ENCODE data around the gene PTPRN2. TPM values are rescaled to one million over a fixed set of nuclear protein-coding genes. Genes with fewer than 3 reads are reported as not detected.

The PTPRN2 gene
- total RNA-seq, 4 donors from 2014 or later: 2.0 to 9.5 (median 2.6) TPM

DNA sequence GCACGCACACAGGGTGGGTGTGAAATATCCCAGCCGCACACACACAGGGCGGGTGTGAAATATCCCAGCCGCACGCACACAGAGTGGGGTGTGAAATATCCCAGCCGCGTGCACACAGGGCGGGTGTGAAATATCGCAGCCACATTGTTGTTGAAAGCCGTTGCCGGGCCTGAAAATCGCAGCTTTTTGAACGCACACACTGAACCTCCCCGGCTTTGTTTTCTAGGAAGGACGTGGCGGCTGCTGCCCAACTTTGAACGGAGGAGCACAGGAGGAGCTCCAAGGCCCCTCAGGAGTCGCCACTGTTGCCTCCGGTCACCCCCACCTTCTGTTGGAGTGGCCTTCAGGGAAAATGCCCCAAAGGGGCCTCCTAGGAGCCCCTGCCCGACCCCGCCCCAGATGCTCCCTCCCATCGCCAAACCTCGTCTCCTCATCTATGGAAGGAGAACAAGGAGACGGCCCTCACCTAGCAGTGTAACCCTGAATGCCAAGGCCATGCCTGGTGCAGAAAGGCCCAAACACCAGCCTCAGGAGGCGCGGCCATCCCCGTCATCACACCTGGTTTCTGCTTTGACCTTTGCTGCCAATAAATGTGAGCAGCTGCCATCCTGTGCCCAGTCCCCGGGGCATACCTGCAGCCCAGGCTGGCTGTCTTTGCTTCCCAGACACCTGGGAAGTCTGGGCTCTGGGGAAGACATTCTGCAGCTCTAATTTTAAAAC is 318.6 kb downstream of the PTPRN2 start:
- TF ChIP-seq, protein P1, sequence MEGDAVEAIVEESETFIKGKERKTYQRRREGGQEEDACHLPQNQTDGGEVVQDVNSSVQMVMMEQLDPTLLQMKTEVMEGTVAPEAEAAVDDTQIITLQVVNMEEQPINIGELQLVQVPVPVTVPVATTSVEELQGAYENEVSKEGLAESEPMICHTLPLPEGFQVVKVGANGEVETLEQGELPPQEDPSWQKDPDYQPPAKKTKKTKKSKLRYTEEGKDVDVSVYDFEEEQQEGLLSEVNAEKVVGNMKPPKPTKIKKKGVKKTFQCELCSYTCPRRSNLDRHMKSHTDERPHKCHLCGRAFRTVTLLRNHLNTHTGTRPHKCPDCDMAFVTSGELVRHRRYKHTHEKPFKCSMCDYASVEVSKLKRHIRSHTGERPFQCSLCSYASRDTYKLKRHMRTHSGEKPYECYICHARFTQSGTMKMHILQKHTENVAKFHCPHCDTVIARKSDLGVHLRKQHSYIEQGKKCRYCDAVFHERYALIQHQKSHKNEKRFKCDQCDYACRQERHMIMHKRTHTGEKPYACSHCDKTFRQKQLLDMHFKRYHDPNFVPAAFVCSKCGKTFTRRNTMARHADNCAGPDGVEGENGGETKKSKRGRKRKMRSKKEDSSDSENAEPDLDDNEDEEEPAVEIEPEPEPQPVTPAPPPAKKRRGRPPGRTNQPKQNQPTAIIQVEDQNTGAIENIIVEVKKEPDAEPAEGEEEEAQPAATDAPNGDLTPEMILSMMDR (IDR thresholded peaks at IDR 0.05): no peak
- DNase-seq (ENCODE audit: low spot score) (no peak), ATAC-seq (ENCODE audit: low FRiP score) (no peak)

DNA sequence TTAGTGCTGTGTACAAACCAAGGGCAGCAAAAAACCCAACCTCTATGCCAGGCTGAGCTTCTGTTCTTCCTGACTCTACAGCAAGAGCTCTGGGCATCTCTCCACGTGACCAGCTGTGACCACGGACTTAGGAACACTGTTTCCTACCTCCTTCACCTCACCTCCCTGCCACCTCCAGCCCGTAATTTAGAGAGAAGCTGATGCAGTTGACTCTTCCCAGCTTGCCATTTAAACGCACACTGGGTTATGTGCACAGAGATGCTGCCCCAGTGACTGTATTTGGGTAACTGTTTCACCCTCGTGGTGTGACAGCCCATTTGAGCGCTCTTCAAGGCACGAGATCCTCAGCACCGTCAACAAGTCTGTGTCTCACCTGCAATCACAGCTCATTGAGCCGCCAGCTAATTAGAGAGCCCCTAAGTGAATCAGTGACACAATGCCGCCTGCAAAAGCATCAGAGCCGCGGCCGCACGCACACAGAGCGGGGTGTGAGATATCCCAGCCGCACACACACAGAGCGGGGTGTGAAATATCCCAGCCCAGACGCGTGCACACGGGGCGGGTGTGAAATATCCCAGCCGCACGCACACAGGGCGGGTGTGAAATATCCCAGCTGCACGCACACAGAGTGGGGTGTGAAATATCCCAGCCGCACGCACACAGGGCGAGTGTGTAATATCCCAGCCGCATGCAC is 319.7 kb downstream of the PTPRN2 start:
- DNase-seq (ENCODE audit: low spot score) (no peak), ATAC-seq (ENCODE audit: low FRiP score) (no peak)
- TF ChIP-seq, protein P1 (IDR thresholded peaks at IDR 0.05): no peak

DNA sequence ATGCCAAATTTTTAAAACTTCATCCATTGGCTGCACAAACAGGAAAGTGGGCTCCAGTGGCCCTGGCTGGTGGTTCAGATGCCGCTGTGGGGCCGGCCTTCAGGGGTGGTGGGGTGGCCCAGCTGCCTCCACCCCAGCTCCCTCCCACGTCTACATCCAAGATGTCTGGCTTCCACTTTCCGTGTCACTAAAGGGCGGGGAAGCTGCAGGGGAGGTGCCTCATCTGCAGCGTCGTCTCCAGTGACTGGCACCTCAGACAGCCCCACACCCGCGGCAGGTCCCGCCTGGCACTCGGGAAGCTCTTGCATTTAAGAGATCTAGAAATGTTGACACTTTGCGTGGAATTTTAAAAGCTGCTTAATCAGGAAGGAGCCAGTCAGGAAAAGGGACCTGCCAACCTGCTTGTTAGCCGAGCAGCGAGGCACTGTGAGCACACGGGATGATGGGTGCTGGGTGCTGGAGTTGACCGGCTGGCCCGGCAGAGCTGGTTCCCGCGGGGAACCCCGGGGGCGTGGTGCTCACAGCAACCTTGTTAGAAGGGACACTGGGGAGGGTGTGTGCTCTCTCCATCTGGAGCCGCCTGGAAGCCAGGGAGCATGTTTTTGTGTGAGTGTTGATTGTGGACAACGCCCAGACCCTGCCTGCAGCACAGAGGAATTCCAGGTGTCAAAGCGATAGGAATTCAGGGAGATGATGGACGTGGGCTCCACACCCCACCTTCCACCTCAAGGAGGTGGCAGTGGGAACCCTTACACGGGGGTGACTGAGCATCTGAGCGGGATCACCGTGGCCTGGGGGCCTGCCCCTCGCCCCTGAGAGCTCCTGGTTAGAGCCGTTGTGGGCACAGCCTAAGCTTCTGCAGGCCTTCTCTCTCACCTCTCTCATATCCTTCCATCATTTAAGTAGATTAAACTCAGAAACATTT is 320.5 kb downstream of the PTPRN2 start:
- TF ChIP-seq, protein P1 (IDR thresholded peaks at IDR 0.05): no peak
- ATAC-seq (ENCODE audit: low FRiP score) (no peak), DNase-seq (ENCODE audit: low spot score) (no peak)

DNA sequence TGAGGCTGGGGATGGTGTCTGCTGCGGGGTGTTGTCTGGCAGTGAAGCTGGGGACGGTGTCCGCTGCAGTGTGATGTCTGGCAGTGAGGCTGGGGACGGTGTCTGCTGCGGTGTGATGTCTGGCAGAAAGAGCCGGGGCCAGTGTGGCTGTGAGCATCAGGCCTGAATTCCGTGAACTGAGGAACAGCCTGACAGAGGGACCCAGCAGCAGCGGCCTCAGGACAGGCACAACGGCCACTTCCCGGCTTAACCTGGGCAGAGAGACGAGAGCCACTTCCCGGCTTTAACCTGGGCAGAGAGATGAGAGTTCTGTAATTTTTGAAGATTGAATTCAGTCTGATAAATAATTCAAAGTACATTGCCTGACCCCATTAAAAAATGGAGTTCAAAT is 321.2 kb downstream of the PTPRN2 start:
- TF ChIP-seq, protein P1 (IDR thresholded peaks at IDR 0.05): no peak
- DNase-seq (ENCODE audit: low spot score): no peak
- ATAC-seq (ENCODE audit: low FRiP score): no peak

DNA sequence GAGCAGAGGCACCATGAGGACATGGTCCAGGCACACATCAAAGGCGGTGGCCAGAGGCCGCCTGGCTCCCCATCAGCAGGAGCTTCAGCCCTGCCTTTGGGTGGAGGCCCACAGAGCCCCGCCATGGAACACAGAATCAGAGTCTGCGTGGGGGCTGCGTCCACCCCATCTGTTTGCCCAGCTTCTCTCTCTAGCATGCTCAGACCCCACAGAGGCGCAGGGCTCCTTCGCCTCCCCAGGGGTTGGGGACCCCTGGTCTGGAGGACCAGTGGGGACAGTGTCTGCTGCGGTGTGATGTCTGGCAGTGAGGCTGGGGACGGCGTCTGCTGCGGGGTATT is 321.9 kb downstream of the PTPRN2 start:
- TF ChIP-seq, protein P1 (IDR thresholded peaks at IDR 0.05): no peak
- DNase-seq (ENCODE audit: low spot score) (no peak), ATAC-seq (ENCODE audit: low FRiP score) (no peak)

DNA sequence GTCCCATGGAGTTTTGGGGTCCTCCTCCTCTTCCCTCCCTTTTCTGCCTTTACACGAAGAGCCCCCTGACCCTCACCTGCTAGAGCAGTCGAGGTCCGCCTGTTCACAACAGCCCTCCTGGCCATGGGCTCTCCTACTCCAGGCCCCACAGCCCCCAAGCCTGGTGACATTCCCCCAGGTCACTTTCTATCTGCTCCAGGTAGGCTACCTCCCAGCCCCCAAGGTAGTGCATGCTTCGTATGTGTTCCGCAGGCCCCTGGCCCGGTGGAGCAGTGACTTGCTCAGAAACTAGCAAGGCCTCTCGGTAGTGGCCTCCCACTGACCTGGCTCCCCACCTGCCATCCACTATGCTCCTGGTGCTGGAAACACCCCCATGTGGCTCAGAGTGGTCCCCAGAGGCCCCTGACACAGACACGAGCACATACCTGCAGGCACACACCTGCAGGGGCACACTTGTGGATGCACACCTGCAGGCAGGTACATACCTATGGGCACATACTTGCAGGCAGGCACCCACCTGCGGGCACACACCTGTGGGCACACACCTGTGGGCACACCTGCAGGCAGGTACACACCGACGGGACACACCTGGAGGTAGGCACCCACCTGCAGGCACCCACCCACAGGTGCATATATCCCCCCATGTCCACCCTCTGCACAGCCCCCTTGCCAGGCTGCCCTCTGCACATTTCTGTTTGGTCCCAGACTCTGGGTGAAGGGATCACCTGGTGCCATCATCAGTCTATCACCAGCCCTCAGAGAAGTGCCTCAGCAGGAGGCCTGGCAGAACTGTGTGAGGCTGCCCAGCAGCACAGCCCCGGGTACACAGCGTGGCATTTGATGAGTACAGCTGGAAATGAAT is 322.5 kb downstream of the PTPRN2 start:
- ATAC-seq (ENCODE audit: low FRiP score) (no peak), DNase-seq (ENCODE audit: low spot score) (no peak)
- TF ChIP-seq, protein P1 (IDR thresholded peaks at IDR 0.05): no peak

Data from omental fat pad (tissue), 4 donors.